ENCODE measurements around the gene SH2D3A. TPM values are rescaled to one million over a fixed set of nuclear protein-coding genes. Genes with fewer than 3 reads are reported as not detected.

SH2D3A gene
- total and polyA plus RNA-seq, 2 of the 4 experiments (the other 2 are of a cell fraction) = under 0.01 to 0.09 TPM

DNA sequence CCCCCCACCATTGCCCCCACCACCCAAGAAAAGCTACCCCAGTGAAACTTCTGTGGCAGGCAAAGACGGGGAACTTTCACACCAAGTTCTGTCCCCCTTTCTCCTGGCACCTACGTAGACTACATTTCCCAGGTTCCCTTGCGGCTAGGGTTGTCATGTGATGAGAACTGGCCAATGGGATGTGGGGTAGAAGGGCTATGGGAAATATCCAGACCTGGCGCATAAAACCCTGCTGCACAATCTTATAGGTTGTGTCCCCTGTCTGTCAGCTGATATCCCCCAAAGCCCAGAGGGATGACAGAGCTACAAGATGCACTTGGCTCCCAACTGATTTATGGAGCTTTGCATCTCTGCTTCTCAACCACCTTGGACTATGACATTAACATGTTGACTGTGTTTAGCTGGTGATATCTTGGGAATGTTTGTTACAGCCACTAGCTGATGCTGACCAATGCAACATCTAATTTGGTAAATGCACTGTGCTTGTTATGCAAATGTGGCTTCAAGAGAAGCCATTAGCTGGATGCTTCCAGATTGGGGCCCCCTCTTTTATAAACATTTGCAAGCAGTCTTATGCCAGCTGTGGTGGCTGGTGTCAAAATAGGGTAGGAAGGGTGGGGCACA lies 6.1 kb downstream of the SH2D3A start:
- CTCF ChIA-PET = interaction anchor here (0.6 kb wide), 1 partner anchor 73 kb away, joined by 7 read pairs; no protein-coding TSS in a partner anchor

More for the DNA sequence above, 6.1 kb downstream of the SH2D3A start:
- H3K9me1 ChIP-seq (ENCODE audit: insufficient read depth, low read length) = no peaks in the 10 kb centered on the region
- H2AFZ ChIP-seq (replicated peaks; ENCODE audit: low read length, poor library complexity) = no peak overlapping the region
- H4K91ac ChIP-seq (ENCODE audit: insufficient read depth, low read depth, low read length) = no peak overlapping the region
- H2AK5ac ChIP-seq (ENCODE audit: low read depth, low read length) = no peak overlapping the region
- no peak overlapping the region for H2AK9ac ChIP-seq (replicated peaks; ENCODE audit: low read depth, low read length, poor library complexity)
- no peaks in the 10 kb centered on the region for H3K9me3 ChIP-seq (ENCODE audit: control insufficient read depth, insufficient read depth, low read length)
- dilution Hi-C loops (cut with HindIII; ENCODE audit: low sequenced_read_pairs, unreplicated experiment) = no loop called here
- BruUV-seq (replicated peaks) = no TSS peak
- H2BK15ac ChIP-seq (ENCODE audit: low read depth, low read length) = no peak overlapping the region
- H3K27me3 ChIP-seq (ENCODE audit: control insufficient read depth, insufficient read depth, low read length) = no peaks in the 10 kb centered on the region; the same call in 1 of the 2 replicates
- POLR2A ChIA-PET (ENCODE audit: unreplicated experiment) = no interaction called here
- in situ Hi-C loops (cut with MboI; ENCODE audit: low sequenced_read_pairs) = no loop called here
- no peaks in the 10 kb centered on the region for H3K36me3 ChIP-seq (ENCODE audit: control insufficient read depth, insufficient read depth, low read length)
- H3K18ac ChIP-seq (ENCODE audit: low read depth, low read length) = no peak overlapping the region
- H3K4me2 ChIP-seq (ENCODE audit: low read depth, low read length) = no peak overlapping the region
- no peak overlapping the region for H3K23ac ChIP-seq (ENCODE audit: low read depth, low read length)
- WGBS, 2 experiments (ENCODE audit: extremely low coverage in 2 of 2, insufficient read length in 1 of 2) = 100% methylated on average over 1 of the region's 4 CpGs; no CpG with 5 or more reads in 1 of the 2 experiments
- TF ChIP-seq, protein P1, sequence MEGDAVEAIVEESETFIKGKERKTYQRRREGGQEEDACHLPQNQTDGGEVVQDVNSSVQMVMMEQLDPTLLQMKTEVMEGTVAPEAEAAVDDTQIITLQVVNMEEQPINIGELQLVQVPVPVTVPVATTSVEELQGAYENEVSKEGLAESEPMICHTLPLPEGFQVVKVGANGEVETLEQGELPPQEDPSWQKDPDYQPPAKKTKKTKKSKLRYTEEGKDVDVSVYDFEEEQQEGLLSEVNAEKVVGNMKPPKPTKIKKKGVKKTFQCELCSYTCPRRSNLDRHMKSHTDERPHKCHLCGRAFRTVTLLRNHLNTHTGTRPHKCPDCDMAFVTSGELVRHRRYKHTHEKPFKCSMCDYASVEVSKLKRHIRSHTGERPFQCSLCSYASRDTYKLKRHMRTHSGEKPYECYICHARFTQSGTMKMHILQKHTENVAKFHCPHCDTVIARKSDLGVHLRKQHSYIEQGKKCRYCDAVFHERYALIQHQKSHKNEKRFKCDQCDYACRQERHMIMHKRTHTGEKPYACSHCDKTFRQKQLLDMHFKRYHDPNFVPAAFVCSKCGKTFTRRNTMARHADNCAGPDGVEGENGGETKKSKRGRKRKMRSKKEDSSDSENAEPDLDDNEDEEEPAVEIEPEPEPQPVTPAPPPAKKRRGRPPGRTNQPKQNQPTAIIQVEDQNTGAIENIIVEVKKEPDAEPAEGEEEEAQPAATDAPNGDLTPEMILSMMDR (conservative IDR thresholded peaks at IDR 0.05; ENCODE audit: low read depth, low read length) = no peak
- TF ChIP-seq MAFK (IDR thresholded peaks at IDR 0.05; ENCODE audit: low read depth, low read length) = no peak
- TF ChIP-seq, protein P2, sequence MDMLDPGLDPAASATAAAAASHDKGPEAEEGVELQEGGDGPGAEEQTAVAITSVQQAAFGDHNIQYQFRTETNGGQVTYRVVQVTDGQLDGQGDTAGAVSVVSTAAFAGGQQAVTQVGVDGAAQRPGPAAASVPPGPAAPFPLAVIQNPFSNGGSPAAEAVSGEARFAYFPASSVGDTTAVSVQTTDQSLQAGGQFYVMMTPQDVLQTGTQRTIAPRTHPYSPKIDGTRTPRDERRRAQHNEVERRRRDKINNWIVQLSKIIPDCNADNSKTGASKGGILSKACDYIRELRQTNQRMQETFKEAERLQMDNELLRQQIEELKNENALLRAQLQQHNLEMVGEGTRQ (IDR thresholded peaks at IDR 0.05; ENCODE audit: low read depth, low read length) = peak; percentile 69; the same call in 1 of the 2 replicates
- ATAC-seq (ENCODE audit: low read depth) (no peak), DNase-seq (no peak)
- H3K79me1 ChIP-seq (ENCODE audit: low read depth in 1 of 2, low read length in 2 of 2) = no peaks in the 10 kb centered on the region
- no peaks in the 10 kb centered on the region for H4K20me1 ChIP-seq (ENCODE audit: insufficient read depth, low read length)
- no peak overlapping the region for H3K14ac ChIP-seq (replicated peaks; ENCODE audit: low read depth, low read length)
- H3K4me1 ChIP-seq (ENCODE audit: control insufficient read depth, insufficient read depth, low read length) = no peaks in the 10 kb centered on the region
- intact Hi-C loops (cut with micrococcal nuclease) = no loop called here
- H4K8ac ChIP-seq (ENCODE audit: low read depth in 2 of 2, low read length in 2 of 2) = no peak overlapping the region
- H3K56ac ChIP-seq (ENCODE audit: extremely low read depth, insufficient read depth, low read length) = no peak overlapping the region
- no peak overlapping the region for H3K9ac ChIP-seq (ENCODE audit: low read depth, low read length)
- H3K4me3 ChIP-seq (ENCODE audit: insufficient read depth, low read depth, low read length) = no peak overlapping the region
- H2BK5ac ChIP-seq (ENCODE audit: low read depth, low read length, poor library complexity, severe bottlenecking) = no peak overlapping the region
- H3K4ac ChIP-seq (ENCODE audit: low read depth, low read length) = no peak overlapping the region
- no peak overlapping the region for H2BK120ac ChIP-seq (ENCODE audit: low read depth, low read length)
- H4K5ac ChIP-seq (ENCODE audit: low read depth, low read length) = no peak overlapping the region
- H3K27ac ChIP-seq (ENCODE audit: insufficient read depth, low read length) = no peak overlapping the region
- H2BK20ac ChIP-seq (ENCODE audit: low read depth, low read length) = no peak overlapping the region

All from IMR-90 (cell line).